Placental epithelial cell (primary cell): ENCODE measurements around the gene MNDA. TPM values are rescaled to one million over a fixed set of nuclear protein-coding genes. Genes with fewer than 3 reads are reported as not detected.

ENCODE experiments used
- small RNA-seq: library from RNA; depleted of rRNA; stranded (forward); fragments of <200 nt; gene quantifications from one replicate; pipeline ENCODE3, GENCODE V24; 2012
- total RNA-seq: library from RNA; depleted of rRNA; stranded (reverse); fragments of >200 nt; gene quantifications from 2 replicates; pipeline ENCODE4 v1.2.3, GENCODE V29; 2012

The MNDA gene
- total RNA-seq, result not detected in 2 replicates

GRCh38 chr1:158830904-158831507, at the start of gene MNDA:
Gene MNDA (plus strand): TSS chr1:158831351. CDS start chr1:158842154, 10,803 bp downstream.

Small RNA genes lying within 50 kb of the gene (small RNA-seq; reads per million reads assigned to genes)
- gene OR2AQ1P, result not detected

Other genes starting within 250 kb of the MNDA start
- not detected in 2 replicates for gene OR10Z1, start 226.1 kb upstream of the MNDA start, total RNA-seq
- gene SPTA1, start 144.6 kb upstream of the MNDA start, total RNA-seq, result not detected in 2 replicates
- not detected in 2 replicates for gene OR6K2, start 130.7 kb upstream of the MNDA start, total RNA-seq
- gene OR6K3, start 110.6 kb upstream of the MNDA start, total RNA-seq, result not detected in 2 replicates
- gene OR6K6, start 76.6 kb upstream of the MNDA start, total RNA-seq, result not detected in 2 replicates
- gene OR6N1, start 59.2 kb upstream of the MNDA start, total RNA-seq, result not detected in 2 replicates
- not detected in 2 replicates for gene OR6N2, start 50.1 kb upstream of the MNDA start, total RNA-seq
- gene PYHIN1, start 100.2 kb downstream of the MNDA start, total RNA-seq, result not detected in 2 replicates
- gene IFI16, start 178.6 kb downstream of the MNDA start, total RNA-seq, result 0.79 and 1.4 TPM in 2 replicates
- 0.11 TPM in 1 of 2 replicates, not detected in the other for gene AIM2, start 245.4 kb downstream of the MNDA start, total RNA-seq